Measurements from ENCODE around the gene ATF3. TPM values are rescaled to one million over a fixed set of nuclear protein-coding genes. Genes with fewer than 3 reads are reported as not detected.

The ATF3 gene
- total and polyA plus RNA-seq, 2 donors, result 20.2 to 118 TPM

DNA sequence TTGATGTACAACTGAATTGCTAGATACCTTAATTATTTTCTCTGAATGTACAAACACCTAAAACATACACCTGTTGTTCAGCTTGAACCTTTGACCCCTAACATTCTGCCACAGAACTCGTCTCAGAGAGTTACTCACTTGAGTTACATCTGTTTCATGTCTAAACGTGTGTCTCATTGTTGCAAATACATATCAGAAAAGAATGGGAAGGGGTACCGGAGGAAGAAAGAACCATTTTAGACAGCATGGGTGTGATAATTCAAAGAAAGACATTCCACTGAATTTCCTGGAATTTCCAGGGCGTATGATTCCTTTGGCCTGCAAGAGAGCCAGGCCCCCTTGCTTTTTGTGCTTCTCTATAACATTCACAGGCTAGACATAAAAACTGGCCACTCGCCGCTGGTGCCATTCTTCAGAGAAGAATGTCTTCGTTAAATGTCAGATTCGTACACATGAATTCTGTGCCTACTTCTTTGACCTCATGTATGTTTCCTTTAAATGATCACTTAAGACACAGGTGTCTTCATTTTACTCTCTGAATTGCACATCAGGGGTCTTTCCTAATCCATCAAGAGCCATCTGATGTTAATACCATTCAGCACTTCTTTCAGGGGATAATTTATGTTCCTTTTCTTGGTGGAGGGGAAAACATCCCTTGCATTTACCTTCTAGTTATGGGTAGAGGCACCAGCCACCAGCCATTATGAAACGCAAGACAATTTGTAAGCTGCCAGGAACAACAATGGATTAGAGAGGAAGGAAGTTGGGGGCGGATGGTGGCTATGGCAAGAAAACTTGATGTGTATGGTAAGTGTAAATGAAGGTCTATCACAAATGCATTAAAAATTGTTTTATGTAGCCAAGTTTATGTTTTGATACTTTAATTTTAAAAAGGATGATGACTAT lies 12.7 kb downstream of the ATF3 start:
- peaks cover 2% of the 10 kb centered on the region for H3K36me3 ChIP-seq (ENCODE audit: insufficient read depth)
- 80% methylated on average over 10 of the region's 10 CpGs for WGBS

DNA sequence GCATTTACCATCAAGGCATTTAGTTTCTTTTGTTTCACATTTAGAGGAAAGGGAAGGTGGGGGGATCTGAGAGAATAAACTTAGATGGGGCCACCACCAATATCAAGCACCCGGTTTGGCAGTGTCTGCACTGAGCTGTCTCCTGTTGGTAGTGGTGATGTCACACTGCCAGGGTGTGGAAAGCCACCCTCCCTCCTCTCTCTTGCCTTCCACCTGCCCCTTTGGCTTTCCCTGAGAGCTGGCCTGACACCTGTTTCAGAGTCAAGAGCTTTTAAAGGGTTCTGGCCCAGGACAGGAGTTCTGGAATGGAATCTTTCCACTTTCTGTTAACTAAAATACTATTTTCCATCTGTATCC lies 13.4 kb downstream of the ATF3 start:
- H3K27ac ChIP-seq (ENCODE audit: low read depth), result no peak overlapping the region
- no peaks in the 10 kb centered on the region for H3K4me1 ChIP-seq (ENCODE audit: insufficient read depth)
- DNase-seq (ENCODE audit: extremely low spot score), result no peak
- 68% methylated on average over 1 of the region's 1 CpG for WGBS
- H3K4me3 ChIP-seq (ENCODE audit: low read depth, low read length), result no peak overlapping the region
- peaks cover 2% of the 10 kb centered on the region for H3K36me3 ChIP-seq (ENCODE audit: insufficient read depth)

More for the DNA sequence above, 12.7 kb downstream of the ATF3 start:
- Histone ChIP-seq H3K4me3 (ENCODE audit: low read depth, low read length) (no peak overlapping the region), H3K27ac (ENCODE audit: low read depth) (no peak overlapping the region), H3K4me1 (ENCODE audit: insufficient read depth) (no peaks in the 10 kb centered on the region)
- no peak for DNase-seq (ENCODE audit: extremely low spot score)

DNA sequence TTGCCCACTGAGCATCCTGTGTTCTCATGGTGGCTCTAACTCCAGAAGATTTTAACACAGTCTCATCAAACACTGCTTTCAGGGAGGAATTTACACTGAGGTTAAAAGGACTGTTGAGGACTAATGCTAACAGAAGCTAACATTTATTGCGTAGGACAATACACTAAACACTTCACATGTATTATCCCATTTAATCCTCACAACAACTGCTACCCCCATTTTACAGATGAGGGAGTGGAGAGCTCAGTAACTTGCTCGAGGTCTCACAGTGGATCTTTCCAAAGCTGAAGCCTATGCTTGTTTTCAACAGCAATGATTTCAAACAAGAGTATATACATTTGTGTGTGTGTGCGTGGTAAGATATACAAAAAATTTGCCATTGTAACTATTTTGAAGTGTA lies 13.9 kb downstream of the ATF3 start:
- Histone ChIP-seq H3K27ac (ENCODE audit: low read depth) (no peak overlapping the region), H3K36me3 (ENCODE audit: insufficient read depth) (peaks cover 2% of the 10 kb centered on the region), H3K4me1 (ENCODE audit: insufficient read depth) (no peaks in the 10 kb centered on the region), H3K4me3 (ENCODE audit: low read depth, low read length) (no peak overlapping the region)
- DNase-seq (ENCODE audit: extremely low spot score), result no peak
- 85% methylated on average over 3 of the region's 3 CpGs for WGBS

DNA sequence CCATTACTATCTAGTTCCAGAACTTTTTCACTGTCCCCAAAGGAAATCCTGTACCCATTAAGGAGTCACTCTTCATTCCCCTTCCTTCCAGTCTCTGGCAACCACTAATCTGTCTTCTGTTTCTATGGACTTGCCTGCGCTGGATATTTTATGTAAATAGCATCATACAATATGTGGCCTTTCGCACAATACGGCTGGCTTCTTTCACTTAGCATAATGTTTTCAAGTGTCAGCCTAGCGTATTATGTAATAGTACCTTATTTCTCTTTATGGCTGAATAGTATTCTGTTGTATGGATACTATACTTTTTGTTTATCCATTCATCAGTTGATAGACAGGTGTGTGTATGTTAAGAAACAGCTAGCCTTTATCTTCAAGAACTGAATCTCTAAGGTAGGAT lies 14.3 kb downstream of the ATF3 start:
- Histone ChIP-seq H3K4me3 (ENCODE audit: low read depth, low read length) (no peak overlapping the region), H3K36me3 (ENCODE audit: insufficient read depth) (peaks cover 2% of the 10 kb centered on the region), H3K27ac (ENCODE audit: low read depth) (no peak overlapping the region), H3K4me1 (ENCODE audit: insufficient read depth) (no peaks in the 10 kb centered on the region)
- DNase-seq (ENCODE audit: extremely low spot score), result no peak
- 92% methylated on average over 4 of the region's 4 CpGs for WGBS

DNA sequence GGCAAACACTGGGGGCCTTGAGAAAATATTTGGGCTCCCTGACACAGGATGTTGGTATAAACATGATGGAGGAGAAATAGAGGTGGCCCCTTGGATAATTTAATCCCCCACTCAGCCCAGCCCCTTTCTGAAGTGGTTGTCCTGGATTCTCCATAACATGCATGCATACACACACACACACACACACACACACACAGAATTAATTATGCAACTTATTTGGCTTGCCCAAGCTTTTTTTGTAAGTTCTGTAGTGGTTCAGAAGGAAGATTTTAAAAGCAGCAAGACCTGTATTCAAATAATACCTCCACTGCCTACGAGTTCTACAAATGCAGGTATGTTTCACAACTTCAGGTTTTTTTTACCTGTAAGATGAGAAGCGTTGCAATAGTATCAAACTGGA lies 15.0 kb downstream of the ATF3 start:
- H3K4me3 ChIP-seq (ENCODE audit: low read depth, low read length), result no peak overlapping the region
- 92% methylated on average over 2 of the region's 2 CpGs for WGBS
- H3K36me3 ChIP-seq (ENCODE audit: insufficient read depth), result peaks cover 2% of the 10 kb centered on the region
- DNase-seq (ENCODE audit: extremely low spot score), result no peak
- no peak overlapping the region for H3K27ac ChIP-seq (ENCODE audit: low read depth)
- no peaks in the 10 kb centered on the region for H3K4me1 ChIP-seq (ENCODE audit: insufficient read depth)

DNA sequence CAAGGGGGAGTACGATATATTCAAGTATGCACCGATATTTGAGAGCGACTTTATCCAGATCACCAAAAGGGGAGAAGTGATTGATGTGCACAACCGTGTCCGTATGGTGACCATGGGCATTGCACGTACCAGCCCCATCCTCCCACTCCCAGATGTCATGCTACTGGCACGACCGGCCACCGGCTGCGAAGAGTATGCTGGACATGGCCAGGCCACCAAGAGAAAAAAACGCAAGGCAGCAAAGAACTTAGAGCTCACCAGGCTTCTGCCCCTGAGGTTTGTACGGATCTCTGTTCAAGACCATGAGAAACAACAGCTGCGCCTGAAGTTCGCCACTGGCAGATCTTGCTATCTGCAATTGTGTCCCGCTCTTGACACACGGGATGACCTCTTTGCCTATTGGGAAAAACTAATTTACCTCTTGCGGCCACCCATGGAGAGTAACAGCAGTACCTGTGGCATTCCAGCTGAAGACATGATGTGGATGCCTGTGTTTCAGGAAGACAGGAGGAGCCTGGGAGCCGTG lies 16.5 kb downstream of the ATF3 start:
- no peak overlapping the region for H3K4me3 ChIP-seq (ENCODE audit: low read depth, low read length)
- no peaks in the 10 kb centered on the region for H3K4me1 ChIP-seq (ENCODE audit: insufficient read depth)
- 94% methylated on average over 18 of the region's 18 CpGs for WGBS
- DNase-seq (ENCODE audit: extremely low spot score), result no peak
- H3K27ac ChIP-seq (ENCODE audit: low read depth), result no peak overlapping the region
- H3K36me3 ChIP-seq (ENCODE audit: insufficient read depth), result peaks cover under 1% of the 10 kb centered on the region

DNA sequence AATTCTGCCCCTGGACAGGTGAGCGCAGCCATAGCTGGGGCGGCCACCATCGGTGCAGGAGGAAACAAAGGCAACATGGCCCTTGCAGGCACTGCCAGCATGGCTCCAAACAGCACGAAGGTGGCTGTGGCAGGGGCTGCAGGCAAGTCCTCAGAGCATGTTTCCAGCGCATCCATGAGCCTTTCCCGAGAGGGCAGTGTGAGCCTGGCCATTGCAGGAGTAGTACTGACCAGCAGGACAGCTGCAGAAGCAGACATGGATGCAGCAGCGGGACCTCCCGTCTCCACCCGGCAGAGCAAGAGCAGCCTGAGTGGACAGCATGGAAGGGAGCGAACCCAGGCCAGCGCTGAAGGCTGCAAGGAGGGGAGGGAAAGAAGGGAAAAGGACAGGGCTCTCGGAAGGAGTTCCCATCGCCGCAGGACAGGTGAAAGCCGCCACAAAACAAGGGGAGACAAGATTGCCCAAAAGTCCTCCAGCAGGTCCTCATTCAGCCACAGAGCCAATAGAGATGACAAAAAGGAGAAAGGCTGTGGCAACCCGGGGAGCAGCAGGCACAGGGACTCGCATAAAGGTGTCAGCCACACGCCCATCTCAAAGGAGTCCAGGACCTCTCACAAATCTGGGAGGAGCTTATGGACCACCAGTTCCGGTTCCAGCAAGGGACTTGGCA lies 17.4 kb downstream of the ATF3 start:
- H3K4me3 ChIP-seq (ENCODE audit: low read depth, low read length), result no peak overlapping the region
- WGBS, result 90% methylated on average over 19 of the region's 19 CpGs
- no peak overlapping the region for H3K27ac ChIP-seq (ENCODE audit: low read depth)

DNA sequence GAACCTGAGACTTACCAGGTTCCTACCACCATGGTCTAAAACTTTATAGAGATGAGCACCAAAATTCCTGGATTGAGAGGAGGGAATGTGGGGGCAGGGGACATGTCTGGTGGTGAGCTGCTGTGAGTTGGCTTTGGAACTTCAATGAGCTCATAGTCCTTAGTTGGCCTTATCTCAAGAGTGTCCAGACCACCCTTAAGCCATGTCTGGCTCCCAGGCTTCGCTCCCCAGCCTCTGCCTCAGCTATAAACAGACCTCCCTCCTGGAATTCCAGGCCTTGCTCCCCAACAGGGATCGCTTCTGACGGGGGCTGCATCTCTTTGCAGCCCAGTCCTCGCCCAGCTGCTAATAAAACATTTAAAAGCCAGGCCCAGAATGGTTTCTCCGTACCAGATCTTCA lies 19.5 kb downstream of the ATF3 start:
- 75% methylated on average over 5 of the region's 5 CpGs for WGBS
- Histone ChIP-seq H3K4me3 (ENCODE audit: low read depth, low read length) (no peak overlapping the region), H3K4me1 (ENCODE audit: insufficient read depth) (no peaks in the 10 kb centered on the region), H3K27ac (ENCODE audit: low read depth) (no peak overlapping the region), H3K36me3 (ENCODE audit: insufficient read depth) (no peaks in the 10 kb centered on the region)
- no peak for DNase-seq (ENCODE audit: extremely low spot score)

More for the DNA sequence above, 17.4 kb downstream of the ATF3 start:
- Histone ChIP-seq H3K36me3 (ENCODE audit: insufficient read depth) (no peaks in the 10 kb centered on the region), H3K4me1 (ENCODE audit: insufficient read depth) (no peaks in the 10 kb centered on the region)
- DNase-seq (ENCODE audit: extremely low spot score), result no peak

DNA sequence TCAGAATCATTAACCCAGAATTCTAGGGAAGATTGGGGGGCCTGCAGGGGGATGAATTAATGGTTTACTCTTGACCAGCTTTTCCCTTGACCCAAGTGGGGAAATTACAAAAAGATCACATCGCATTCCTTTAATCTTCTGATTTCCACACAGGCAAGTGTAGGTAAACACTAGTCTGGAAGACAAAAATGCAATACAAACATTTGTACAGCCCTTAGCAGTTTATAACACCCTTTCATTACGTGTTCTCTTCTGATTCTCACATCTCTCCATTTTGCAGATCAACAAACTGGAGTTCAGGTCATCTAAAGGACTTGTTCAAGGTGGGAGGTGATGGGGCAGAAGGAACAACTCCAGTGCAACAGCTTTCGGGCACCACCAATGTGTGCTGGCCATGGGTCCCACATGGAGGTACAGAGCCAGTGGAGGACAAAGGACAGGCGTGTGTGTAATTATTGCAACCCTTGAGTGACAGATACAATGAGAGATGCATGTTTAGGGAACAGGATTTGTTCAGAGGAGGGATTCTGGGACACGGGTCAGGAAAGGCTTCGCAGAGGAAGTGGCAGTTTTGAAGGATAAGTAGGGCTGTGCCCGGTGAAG lies 20.4 kb downstream of the ATF3 start:
- H3K36me3 ChIP-seq (ENCODE audit: insufficient read depth), result no peaks in the 10 kb centered on the region
- H3K4me3 ChIP-seq (ENCODE audit: low read depth, low read length), result no peak overlapping the region
- no peak for DNase-seq (ENCODE audit: extremely low spot score)
- 87% methylated on average over 7 of the region's 7 CpGs for WGBS
- no peaks in the 10 kb centered on the region for H3K4me1 ChIP-seq (ENCODE audit: insufficient read depth)
- H3K27ac ChIP-seq (ENCODE audit: low read depth), result no peak overlapping the region

DNA sequence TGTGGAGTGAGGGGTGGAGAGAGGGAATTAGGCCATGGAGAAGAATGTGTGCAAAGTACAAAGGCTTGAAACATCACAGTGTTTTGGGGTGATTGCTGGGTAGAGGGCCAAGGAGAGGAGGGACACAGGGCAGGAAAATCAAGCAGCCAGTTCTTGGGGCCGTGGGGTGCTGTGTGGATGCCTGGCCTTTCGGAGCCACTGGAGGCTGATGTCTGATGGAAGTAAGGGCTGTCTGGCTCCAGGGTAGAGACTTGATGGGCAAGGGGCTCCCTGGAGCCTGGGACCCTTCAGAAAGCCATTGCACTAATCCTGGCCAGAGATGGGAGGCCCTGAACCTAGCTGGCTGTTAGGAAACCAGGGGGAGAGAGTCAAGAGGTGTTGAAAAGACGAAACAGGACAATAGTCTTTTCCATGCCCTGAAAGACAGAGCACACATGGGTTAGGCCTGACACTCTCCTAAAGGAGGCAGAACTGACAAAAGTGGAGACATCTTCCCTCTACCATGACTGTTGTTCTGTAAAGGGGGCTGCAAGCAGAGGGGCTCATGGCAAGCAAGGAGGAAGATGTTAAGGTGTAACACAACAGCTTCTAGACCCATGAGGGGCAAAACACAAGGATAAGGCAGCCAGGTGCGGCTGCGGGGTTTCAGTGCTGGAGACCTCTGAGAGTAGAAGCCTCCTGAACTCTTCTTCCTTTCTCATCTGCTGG lies 21.0 kb downstream of the ATF3 start:
- no peak overlapping the region for H3K27ac ChIP-seq (ENCODE audit: low read depth)
- 82% methylated on average over 5 of the region's 5 CpGs for WGBS

DNA sequence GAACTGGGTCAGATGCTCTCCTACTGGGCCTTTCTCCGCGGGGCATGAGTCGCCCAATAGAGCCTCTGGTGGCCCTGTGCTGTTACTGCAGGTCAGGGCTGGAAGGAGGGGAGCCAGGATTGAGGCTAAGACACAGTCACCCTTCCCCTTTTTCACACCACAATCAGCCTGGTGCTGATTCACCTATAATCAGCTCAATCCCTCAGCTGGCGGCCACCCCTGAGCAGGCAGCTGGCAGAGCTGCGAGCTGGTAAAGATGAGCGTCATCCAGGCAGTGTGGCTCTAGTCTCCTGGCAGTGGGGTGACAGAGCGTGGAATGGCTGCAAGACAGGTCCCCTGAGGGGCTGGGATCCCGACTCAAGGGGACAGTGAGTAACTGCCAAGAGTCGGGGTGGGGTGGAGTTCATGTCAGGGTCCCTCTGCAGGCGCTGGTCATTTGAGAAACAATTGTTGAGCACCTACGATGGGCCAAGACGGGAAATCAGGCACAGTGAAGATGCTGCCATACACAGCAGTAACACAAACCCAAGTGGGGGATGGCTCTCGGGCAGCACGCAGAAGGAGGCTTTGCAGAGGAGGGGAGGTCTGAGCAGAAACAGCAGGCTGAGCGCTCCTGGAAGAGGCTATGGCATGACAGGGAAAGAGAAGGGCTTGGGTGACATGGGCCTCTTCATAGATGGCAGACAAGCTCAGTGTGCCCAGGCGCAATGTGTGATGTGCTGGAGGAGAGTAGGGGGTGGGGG lies 21.8 kb downstream of the ATF3 start:
- WGBS, result 60% methylated on average over 16 of the region's 16 CpGs
- H3K36me3 ChIP-seq (ENCODE audit: insufficient read depth), result no peaks in the 10 kb centered on the region
- H3K4me1 ChIP-seq (ENCODE audit: insufficient read depth), result no peaks in the 10 kb centered on the region
- H3K4me3 ChIP-seq (ENCODE audit: low read depth, low read length), result no peak overlapping the region
- H3K27ac ChIP-seq (ENCODE audit: low read depth), result no peak overlapping the region
- no peak for DNase-seq (ENCODE audit: extremely low spot score)

More for the DNA sequence above, 21.0 kb downstream of the ATF3 start:
- H3K4me3 ChIP-seq (ENCODE audit: low read depth, low read length), result no peak overlapping the region
- H3K36me3 ChIP-seq (ENCODE audit: insufficient read depth), result no peaks in the 10 kb centered on the region
- no peaks in the 10 kb centered on the region for H3K4me1 ChIP-seq (ENCODE audit: insufficient read depth)
- DNase-seq (ENCODE audit: extremely low spot score), result no peak

DNA sequence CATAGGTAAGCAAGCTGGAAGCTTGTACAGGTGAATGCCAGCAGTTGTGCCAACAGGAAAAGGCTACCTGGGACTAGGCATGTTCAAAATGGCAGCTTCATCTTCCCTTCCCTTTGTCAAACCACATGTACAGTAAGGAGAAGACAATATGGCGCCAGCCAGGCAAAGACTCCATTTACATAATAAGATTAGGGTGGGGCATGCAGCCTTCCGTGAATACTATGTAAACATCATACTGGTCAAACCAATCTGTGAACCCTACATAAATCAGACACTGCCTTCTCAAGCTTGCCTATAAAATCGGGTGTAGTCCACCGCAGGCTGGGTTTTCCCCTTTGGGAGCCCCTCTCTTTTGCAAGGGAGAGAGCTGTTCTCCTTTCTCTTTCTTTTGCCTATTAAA lies 24.6 kb downstream of the ATF3 start:
- WGBS, result 56% methylated on average over 4 of the region's 4 CpGs
- H3K4me1 ChIP-seq (ENCODE audit: insufficient read depth), result peaks cover 2% of the 10 kb centered on the region

DNA sequence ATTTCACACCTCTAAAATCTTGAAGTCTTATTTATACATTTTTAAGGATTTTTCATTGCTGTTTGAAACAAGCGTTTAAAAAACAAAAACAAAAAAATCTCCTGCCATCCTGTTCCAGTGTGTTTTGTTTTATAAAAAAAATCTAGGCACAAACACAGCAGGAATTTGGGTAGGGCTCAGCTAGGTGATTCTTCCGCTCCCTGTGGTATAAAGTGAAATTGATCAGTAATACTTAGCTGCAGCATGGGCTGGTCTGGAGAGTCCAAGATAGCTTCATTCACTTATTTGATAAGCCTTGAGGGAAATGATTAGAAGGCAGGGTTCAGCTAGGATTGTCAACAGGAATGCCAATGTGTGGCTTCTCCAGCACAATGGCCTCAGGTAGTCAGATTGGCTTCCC lies 25.7 kb downstream of the ATF3 start:
- Histone ChIP-seq H3K27ac (ENCODE audit: low read depth) (no peak overlapping the region), H3K36me3 (ENCODE audit: insufficient read depth) (no peaks in the 10 kb centered on the region), H3K4me3 (ENCODE audit: low read depth, low read length) (no peak overlapping the region), H3K4me1 (ENCODE audit: insufficient read depth) (peaks cover 2% of the 10 kb centered on the region)
- DNase-seq (ENCODE audit: extremely low spot score), result no peak
- over 99% methylated on average over 2 of the region's 2 CpGs for WGBS

More for the DNA sequence above, 24.6 kb downstream of the ATF3 start:
- Histone ChIP-seq H3K36me3 (ENCODE audit: insufficient read depth) (no peaks in the 10 kb centered on the region), H3K4me3 (ENCODE audit: low read depth, low read length) (no peak overlapping the region), H3K27ac (ENCODE audit: low read depth) (no peak overlapping the region)
- DNase-seq (ENCODE audit: extremely low spot score), result no peak
